ENCODE data around the gene SLC30A3.
A peak's percentile ranks its signal among the peaks of the same experiment; 100 is the strongest.
"Not testable (repeated sequence)": the region's sequence is repeated elsewhere in the genome, so short reads cannot be mapped to it uniquely, and the experiment has no call there.

Gene SLC30A3, protein sequence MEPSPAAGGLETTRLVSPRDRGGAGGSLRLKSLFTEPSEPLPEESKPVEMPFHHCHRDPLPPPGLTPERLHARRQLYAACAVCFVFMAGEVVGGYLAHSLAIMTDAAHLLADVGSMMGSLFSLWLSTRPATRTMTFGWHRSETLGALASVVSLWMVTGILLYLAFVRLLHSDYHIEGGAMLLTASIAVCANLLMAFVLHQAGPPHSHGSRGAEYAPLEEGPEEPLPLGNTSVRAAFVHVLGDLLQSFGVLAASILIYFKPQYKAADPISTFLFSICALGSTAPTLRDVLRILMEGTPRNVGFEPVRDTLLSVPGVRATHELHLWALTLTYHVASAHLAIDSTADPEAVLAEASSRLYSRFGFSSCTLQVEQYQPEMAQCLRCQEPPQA

DNA sequence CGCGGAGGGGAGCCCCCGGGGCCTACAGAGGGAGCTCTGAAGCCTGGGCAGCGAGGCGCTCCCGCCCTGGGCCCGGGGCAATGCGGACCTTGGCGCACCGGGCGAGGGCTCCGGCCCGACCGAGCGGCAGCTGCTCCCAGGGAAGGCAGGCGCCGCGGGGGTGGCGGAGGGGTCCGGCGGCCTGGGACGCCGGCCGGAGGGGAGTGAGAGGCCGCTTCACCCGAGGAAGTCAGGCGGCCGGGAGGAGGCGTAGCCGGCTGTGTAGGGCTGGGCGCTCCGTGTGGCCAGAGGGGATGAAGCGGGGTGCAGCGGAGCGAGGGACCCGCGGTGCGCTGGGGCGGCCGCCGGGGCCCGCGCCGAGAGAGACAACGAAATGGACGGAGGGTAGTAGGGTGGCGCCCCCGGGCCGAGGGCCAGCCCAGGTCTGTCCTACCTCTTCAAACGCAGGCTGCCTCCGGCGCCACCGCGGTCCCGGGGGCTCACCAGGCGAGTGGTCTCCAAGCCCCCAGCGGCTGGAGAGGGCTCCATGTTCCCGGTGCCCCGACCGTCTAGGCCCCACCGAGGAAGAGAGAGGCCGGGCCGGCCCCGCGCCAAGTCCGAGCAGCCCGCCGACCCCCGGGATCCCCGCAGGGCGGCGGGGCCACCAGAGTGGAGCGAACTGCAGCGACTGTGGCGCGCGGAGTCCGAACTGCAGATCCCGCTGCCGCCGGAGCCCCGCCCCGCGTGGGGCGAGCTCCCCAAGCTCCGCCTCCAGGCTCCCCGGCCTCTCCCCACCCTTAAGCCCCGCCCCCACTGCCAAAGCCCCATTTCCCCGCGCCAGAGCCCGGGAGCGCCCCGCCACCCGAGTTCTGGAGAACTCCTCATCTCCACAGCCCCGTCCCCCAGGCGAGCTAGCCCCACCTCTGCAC is at the start of gene SLC30A3:
Gene SLC30A3, minus strand, starts transcription at position 669 of the 908 bp plus-strand sequence. Its CDS starts 141 bp downstream, at position 528.
- DNase-seq: no peak

DNA sequence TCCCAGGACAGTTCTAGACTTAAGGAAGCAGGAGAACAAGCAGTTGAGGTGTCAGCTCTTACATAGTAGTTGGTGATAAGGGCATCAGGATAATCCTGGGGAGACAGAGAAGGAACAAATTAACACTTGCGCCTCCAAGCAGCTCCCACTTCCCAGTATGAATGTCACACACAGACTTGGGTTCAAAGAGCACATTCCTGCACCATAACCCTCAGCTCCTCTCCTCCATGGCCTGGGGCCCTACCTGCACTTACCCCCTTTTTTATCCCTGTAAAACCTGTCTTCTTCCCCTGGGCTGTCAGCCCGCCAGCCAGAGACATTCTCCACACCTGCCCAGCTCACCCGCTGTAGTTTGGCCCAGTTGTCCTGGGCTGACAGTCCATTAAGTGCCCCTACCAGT is 49.3 kb upstream of the SLC30A3 start:
- DNase-seq: no peak

DNA sequence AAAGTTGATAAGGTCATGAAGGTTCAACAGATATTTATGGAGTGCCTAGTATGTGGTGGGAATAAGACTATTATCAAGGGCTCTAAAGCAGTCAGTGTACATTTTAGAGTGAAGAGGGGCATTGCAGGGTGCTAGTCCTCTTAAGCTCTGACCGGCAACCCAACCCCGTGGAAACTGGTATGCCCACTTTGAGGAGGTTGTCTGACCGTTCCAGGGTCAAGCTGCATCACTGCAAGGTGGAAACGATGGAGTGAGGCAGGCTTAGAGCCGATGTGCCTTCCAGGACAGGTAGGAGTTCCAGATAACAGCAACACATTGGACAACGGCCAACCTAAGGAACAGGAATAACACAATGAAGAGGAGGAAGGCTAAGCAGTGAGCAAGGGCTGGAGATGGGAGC is 46.8 kb upstream of the SLC30A3 start:
- no peak for DNase-seq

DNA sequence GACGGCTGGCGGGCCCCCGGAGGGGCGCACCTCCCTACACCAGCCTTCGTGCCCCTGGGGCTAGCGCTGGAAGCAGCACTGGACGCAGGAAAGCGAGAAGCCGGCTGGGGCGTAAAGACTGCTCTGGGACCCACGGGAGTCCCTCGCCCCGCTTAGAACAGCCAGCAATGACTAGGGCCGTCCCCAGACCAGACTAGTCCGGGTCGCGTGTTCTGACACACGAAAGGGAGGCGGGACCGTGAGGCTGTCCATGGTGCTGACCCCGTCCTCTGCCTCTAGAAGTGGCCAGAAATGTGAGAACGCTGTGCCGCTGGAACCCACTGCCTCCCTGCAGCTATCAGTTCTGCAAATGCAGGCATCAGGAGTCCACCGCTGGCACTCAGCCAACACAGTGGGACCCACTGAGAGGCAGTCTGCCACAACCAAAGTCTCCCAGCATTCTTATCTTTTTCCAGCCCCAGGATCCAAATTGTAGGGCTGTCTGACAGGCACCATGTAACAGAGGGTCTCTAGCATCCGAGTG is 45.6 kb upstream of the SLC30A3 start, which contains the start of gene UCN:
Gene UCN, minus strand, starts transcription at position 87 of the 523 bp plus-strand sequence. CDS start 550 bp downstream, outside the sequence.
- DNase-seq: no peak

DNA sequence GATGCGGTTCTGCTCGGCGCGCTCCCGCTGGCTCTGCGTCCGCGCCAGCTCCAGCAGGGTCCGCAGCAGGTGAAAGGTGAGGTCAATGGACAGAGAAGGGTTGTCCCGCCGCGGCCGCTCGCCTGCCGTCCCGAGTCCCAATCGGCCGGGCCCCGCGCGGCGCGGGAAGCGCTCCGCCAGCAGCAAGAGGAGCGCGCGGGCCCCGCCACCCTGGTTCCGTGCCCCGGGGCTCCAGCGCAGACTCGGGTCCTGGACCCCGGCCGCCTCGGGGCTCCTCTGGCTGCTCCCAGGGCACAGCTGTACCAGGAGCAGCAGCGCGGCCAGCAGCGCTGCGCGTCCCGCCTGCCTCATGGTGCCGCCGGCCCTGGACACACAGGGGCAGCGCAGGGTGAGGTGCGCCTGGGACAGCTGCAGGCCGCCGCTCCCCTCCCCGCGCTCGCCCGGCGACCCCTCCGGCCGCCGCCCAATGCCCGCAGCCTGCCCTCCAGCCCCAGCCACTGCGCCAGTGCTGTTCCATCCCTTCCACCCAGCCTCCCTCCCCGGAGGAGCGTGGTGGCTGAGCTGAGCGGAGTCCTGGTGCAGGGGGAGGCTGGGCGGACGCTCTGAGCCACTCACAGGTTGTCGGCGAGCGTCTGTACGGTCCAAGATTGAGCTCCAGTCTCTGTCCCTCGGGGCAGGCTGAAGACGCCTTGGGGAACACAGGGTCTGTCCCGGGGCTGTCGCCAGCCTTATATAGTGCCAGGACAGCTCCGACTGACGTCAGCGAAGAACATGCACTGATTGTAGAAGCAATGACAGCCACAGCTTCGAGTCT is 44.9 kb upstream of the SLC30A3 start:
- DNase-seq: no peak

DNA sequence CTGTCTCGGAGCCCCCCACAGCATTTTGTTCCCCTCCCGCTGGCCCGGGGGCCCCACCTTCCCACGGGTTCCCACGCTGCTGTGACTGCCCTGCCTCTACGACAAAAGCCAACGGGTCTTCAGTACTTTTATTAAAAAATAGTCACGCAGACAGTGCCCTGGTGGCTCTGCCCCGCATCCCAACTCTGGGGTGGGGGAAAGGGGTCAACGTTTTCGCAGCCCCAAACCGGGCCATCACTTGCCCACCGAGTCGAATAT is 44.4 kb upstream of the SLC30A3 start:
- DNase-seq: no peak

DNA sequence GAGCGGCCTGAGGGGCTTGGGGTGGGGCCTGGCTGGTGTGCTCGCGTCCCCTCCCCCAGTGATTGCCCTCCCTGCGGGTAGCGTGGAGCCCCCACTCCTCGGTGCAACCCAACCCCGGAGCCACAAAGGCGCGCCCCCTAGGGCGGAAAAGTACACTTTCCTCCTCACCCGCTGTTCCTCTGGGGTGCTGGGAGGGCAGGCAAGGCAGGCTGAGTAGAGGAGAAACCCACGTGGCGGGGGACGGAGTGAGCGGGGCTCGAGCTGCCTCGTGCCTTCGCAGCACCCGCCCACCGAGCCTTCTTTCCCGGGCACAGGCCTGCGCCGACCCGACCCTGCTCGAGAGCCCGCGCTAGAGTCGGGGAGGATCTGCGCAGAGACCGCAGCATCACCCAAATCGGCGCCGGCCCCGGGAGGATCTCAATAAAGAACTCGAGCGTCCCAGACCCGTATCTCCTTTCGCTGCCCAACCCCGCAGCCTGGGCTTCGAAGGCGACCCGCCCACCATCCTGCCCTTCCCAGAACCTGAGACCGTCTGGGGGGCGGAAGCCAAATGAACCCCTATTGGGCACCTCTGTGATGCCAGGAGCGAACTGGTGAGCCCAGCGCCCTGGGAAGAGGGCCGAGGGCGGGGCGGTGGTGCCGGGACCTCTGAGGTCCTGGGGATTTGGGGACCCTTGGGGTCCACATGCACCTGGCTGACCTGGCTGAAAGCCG is 43.9 kb upstream of the SLC30A3 start:
- no peak for DNase-seq

DNA sequence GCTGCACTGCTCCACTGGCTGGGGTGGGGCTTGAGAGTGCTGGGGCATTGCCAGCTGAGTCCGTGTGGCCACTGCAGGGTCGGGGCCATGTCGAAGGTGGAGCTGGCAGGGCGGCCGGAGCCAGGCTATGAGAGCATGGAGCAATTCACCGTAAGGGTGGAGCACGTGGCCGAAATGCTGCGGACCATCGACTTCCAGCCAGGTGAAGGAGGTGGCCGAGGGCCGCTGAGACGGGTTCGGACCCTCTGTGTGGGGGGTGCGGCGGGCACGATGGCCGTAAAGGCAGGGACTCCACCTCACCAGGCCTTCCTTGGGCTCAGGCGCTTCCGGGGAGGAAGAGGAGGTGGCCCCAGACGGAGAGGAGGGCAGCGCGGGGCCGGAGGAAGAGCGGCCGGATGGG is 43.3 kb upstream of the SLC30A3 start:
- DNase-seq: no peak

DNA sequence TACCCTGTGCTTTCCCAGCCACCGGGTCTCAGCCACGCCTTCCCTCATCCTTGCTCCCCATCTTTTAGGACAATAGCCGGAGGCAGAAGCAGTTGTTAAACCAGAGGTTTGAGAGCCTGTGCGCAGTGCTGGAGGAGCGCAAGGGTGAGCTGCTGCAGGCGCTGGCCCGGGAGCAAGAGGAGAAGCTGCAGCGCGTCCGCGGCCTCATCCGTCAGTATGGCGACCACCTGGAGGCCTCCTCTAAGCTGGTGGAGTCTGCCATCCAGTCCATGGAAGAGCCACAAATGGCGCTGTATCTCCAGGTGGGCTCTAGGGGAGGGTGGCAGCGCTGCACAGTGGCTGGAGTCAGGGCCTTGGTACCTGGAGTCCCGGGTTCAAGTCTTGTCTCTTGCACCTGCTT is 42.7 kb upstream of the SLC30A3 start:
- DNase-seq: no peak

DNA sequence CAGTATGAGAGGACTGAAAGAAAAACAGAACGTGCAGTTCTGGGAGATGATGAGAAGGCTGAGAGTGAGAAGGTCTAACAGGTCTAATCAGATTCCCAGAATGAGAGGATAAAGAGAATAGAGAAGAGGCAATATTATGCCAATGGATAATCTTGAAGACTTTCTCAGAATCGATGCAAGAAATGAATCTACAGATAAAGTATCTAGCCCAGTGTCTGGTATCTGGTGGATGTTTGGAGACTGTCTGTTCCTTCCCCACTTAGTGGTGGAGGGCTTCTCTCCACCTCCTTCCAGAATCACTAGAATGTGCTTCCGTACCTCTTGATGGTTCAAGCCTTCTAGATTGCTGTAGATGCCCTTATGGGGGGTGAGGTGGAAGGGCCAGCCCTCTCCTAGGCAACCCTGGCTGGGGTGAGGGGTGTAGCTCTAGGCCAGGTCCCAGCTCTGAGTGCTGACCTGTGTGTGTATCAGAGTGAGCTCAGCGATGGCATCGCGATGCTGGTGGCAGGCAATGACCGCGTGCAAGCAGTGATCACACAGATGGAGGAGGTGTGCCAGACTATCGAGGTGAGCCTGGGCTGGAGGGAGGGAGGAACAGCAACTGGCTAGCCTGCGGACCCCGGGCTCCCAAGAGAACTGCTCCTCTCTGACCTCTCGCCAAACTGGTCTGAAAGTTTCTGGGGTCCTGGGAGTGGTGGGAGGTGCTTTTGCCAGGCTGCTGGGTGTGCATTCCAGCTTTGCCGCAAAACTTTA is 41.8 kb upstream of the SLC30A3 start:
- no peak for DNase-seq

DNA sequence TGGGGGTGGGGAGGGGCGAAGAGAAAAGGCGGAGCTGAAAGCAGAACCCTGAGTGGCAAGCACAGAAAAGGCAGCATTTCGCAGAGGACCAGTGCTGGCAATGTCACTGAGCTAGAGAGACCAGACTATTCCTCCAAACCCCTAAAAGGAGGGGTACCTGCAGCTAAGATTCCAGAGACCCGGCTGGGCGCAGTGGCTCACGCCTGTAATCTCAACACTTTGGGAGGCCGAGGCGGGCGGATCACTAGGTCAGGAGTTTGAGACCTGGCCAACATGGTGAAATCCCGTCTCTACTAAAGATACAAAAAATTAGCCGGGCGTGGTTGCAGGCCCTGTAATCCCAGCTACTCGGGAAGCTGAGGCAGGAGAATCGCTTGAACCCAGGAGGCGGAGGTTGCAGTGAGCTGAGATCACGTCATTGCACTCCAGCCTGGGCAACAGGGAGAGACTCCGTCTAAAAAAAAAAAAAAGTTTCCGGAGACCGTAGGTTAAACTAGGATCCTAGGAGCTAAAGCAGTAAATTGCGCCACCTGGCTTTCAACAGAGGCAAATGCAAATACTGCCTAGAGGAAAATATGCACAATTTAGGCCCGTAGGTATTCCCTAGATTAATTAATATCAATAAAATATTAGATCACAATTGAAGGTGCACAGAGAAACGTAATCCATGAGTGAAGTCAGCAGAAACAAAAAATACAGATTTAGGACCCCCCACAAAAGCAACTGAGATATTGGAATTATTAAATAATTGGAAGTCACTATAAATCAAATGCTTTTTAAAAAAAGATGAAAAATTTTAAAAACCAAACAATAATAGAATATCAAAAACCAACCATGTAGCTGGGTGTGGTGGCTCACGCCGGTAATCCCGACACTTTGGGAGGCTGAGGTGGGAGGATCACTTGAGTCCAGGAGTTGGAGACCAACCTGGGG is 40.5 kb upstream of the SLC30A3 start:
- peak; percentile 35 for DNase-seq

DNA sequence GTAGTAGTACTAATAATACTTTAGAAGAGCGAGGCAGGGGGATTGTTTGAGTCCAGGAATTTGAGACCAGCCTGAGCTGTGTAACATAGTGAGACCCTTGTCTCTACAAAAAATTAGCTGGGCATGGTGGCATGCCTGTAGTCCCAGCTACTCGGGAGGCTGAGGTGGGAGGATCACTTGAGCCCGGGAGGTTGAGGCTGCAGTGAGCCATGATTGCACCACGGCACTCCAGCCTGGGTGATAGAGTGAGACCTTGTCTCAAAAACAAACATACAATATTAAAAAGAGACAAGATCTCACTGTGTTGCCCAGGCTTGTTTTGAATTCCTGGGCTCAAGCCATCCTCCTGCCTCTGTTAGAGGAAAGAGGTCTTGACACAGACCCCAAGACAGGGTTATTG is 37.8 kb upstream of the SLC30A3 start:
- not testable (repeated sequence) for DNase-seq

DNA sequence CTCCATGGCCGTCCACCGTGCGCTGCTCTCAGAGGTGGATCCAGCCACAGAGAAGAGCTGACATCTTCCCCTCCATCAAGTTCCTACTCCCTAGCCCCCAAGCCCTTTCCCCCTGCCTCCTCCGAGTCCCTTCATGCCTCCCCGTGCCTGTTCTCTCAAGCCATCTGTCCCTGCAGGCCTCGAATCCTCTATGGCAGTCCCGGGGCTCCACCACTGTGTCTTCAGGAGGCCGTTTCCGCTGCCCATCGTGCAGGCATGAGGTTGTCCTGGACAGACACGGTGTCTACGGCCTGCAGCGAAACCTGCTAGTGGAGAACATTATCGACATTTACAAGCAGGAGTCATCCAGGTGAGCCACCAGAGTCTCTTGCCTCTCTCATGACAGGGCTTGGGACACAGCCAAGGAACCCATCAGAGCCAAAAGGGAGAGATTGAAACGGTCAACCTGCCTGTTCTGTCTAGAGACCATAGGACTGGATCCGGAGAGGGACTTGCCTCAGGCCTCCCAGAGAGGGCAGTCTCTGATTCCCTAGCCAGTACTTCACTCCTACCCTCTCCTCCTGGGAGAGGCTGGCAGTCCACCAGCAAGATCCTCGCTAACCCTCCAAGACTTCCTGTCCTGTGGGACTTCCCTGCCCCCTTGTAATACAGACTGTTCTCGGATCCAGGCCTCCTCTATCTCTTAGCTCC is 35.7 kb upstream of the SLC30A3 start:
- no peak for DNase-seq

DNA sequence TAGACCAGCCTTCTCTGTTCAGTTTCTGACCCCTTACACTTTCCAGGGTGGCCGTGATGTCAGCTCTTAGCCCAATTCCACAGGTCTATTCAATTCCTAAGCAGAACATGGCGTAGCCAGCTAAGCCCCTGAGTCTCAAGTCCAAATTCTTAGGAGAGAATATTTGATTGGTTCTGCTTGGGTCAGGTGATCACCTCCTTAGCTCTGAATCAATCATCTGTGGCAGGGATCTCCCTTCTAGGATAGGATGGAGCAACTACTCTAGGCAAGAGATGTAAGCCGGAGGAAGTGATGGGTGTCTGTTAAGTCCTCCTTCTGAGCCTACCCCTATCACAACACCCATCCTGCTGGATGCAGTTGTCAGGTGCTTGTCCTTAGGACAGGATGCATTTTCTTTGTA is 34.3 kb upstream of the SLC30A3 start:
- no peak for DNase-seq

DNA sequence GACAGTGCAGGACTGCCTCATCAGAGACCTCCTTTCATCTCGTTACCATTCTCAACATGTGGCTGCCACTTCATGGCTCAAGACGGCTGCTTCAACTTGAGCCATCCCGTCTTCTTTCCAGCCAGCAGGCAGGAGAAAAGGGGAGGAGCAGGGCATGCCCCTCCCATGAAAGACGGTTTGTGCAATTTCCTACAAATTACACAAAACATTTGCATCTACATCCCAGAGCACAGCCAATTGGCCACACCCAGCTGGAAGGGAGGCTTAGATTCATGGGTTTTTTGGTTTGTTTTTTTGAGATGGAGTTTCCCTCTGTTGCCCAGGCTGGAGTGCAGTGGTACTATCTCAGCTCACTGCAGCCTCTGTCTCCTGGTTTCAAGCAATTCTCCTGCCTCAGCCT is 33.6 kb upstream of the SLC30A3 start:
- no peak for DNase-seq

DNA sequence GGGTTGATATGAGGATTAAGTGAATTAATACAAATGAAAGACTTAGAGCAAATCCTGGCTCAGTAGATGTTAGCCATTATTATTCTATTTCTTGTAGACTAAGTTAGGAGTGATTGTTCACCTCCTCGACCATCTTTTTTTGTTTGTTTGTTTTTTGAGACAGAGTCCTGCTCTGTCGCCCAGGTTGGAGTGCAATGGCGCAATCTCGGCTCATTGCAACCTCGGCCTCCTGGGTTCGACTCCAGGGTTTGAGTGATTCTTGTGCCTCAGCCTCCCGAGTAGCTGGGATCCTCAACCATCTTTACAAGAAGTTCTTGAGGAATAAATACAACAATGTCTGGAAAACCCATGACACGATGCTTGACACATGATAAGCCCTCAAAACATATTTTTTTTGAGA is 32.1 kb upstream of the SLC30A3 start:
- DNase-seq: no peak

DNA sequence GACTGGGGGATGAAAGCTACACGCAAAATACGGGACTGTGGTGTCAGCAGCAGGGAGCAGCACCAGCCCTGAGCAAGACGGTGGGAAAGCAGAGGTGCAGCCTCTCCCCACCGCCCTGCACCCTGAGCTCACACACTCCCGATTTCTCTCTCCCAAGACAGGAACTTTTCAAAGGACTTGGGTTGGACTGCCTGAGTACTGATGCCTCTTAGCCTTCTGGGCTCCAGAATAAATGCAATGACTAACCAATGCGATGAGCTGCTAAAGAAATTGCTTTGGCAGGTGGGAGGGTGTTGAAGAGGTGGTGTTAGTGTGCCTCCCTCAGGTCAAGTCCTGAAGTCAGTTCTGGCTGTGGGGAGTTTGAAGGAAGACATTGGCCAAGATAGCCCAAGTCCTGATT is 29.0 kb upstream of the SLC30A3 start:
- no peak for DNase-seq

DNA sequence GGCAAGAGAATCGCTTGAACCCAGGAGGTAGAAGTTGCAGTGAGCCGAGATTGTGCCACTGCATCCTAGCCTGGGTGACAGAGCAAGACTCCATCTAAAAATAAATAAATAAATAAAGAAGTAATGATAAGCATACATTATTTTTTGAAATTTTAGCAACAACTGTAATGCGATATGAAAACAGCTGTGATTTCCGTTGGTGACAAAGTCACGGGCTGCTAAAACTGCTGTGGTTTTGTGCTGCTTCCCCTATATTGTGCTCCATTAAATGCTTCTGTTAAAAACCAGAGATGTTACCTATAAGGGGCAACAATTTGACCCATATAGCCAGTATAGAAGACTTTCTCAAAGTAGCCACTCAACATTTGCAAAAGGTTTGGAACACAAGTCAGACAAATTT is 27.7 kb upstream of the SLC30A3 start:
- DNase-seq: no peak

DNA sequence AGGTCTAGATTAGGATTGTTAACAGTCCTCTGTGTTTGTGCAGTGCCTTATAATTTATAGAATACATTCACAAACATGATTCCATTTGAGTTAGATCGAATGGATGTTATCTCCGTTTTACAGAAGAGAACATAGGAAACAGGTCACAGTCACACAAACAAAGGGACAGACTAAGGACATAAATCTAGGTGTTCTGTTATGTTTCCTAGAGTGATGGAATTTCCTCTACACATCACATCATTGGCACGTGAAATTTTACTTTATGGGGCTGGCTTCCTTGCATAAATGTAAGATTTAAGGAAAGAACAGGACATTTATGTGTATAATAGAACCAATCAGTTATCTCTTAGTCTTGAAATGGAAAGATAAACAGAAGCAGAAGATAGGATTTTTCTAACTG is 25.8 kb upstream of the SLC30A3 start:
- DNase-seq: no peak

DNA sequence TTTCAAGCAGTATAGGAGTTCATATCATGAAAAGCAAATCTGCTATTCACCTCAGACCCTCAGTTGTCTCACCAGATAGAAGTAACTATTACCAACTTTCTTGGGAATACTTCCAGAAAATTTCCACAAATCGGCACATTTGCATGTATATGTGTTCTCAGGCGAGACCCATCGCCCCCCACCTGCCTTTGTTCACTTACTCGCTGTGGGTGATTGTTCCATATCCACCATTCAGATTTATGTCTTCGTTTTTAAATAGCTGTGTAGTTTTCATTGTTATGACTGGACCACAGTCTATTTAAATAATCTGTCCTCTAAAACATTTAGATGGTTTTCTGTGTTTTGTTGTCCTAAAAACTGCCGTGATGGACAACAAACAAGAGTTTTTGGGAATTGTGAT is 22.6 kb upstream of the SLC30A3 start:
- no peak for DNase-seq

All from NCI-H1092 treated with DMSO at 0.1 percent for 48 hours (cell line).